Neural cell (in vitro differentiated cells): ENCODE results near the gene LPAR3.

ENCODE experiments used
- EP300 ChIP-seq: fragments of 450-650 bp; conservative IDR thresholded peaks from 2 replicates; pipeline ENCODE4 v1.6.1; 2014; ENCODE audit warnings: antibody characterized with exemption, mild to moderate bottlenecking, moderate library complexity; ENCODE audit not compliant: poor library complexity, severe bottlenecking
- POLR2AphosphoS5 ChIP-seq: IDR thresholded peaks from 2 replicates; pipeline ENCODE4 v1.6.1; 2012
- RAD21 ChIP-seq: fragments of 450-650 bp; conservative IDR thresholded peaks from 2 replicates; pipeline ENCODE4 v1.6.1; 2014; ENCODE audit warnings: antibody characterized with exemption, mild to moderate bottlenecking, moderate library complexity
- REST ChIP-seq: IDR thresholded peaks from 2 replicates; pipeline ENCODE4 v1.6.1; 2012; ENCODE audit warnings: borderline replicate concordance
- TAF1 ChIP-seq: IDR thresholded peaks from 2 replicates; pipeline ENCODE4 v1.6.1; 2012; ENCODE audit warnings: low read depth
- TF ChIP-seq, protein P1 (sequence below): fragments of 450-650 bp; IDR thresholded peaks from 2 replicates; pipeline ENCODE4 v1.5.1; 2014; ENCODE audit warnings: antibody characterized with exemption, mild to moderate bottlenecking, moderate library complexity; ENCODE audit not compliant: poor library complexity, severe bottlenecking

DNA sequence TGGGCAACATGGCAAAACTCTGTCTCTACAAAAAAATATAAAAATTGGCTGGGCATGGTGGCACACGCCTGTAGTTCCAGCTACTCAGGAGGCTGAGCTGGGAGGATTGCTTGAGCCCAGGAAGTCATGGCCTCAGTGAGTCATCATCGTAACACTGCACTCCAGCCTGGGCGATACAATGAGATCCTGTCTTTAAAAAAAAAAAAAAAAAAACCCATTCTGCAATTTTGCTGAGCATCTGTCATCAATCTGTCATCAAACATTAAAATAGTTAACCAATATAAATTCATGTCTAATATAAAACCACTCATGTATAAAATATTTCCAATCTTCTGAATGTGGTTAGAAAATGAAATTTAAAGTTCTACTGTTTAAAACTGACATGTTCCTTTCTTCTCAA, 56.9 kb downstream of the LPAR3 start:
- TF ChIP-seq POLR2AphosphoS5 (no peak), EP300 (no peak), RAD21 (no peak), TAF1 (no peak), REST (no peak)
- TF ChIP-seq, protein P1, sequence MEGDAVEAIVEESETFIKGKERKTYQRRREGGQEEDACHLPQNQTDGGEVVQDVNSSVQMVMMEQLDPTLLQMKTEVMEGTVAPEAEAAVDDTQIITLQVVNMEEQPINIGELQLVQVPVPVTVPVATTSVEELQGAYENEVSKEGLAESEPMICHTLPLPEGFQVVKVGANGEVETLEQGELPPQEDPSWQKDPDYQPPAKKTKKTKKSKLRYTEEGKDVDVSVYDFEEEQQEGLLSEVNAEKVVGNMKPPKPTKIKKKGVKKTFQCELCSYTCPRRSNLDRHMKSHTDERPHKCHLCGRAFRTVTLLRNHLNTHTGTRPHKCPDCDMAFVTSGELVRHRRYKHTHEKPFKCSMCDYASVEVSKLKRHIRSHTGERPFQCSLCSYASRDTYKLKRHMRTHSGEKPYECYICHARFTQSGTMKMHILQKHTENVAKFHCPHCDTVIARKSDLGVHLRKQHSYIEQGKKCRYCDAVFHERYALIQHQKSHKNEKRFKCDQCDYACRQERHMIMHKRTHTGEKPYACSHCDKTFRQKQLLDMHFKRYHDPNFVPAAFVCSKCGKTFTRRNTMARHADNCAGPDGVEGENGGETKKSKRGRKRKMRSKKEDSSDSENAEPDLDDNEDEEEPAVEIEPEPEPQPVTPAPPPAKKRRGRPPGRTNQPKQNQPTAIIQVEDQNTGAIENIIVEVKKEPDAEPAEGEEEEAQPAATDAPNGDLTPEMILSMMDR = no peak
